Measurements from ENCODE around the gene KCNQ1. TPM values are rescaled to one million over a fixed set of nuclear protein-coding genes. Genes with fewer than 3 reads are reported as not detected.

The KCNQ1 gene
- total RNA-seq, 5 donors from 2014 or later (not counting 1 experiment from before 2014, with no cell fraction given), result 20.9 to 32.9 (median 24.0) TPM

DNA sequence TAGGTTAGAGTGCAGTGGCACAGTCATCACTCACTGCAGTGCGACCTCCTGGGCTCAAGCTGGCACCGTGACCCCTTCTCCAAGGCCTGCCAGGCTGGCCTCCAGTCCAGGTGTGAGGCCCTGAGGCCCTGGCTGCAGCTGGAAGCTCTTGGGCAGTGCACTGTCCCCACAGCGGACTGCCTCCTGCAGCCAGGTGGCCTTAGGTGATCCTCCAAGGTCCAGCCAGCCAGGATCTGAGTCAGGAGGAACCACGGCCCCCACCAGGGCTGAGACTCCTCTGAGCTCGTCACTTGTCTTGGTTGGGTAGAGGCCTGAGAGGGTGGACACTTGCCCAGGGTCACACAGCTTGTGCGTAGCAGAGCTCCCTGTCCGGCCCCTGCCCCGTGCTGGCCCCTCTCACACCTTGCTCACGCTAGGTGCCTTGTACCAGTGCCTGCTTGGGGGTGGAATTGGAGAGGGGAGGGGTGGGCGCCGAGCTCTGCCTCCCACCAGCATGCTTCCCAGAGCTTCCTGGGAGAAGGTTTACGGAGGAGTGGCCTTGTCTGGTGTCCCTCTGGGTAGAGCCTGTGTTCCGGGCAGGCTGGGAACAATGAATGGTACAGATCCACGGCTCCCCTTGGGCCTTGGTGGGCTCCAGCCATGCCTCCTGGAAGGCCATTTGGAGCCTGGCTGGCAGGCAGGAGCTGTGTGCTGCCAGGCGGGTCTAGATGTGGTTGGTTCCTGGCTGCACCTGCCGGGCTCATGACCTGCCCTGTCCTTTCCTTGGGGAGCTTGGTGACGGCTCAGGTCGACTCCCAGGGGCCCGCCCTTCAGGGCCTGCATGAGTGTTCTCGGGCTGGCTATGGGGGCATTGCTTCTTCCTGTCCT, 20.6 kb downstream of the KCNQ1 start:
- H3K27me3 ChIP-seq (replicated peaks in 1 of 2; ENCODE audit: control insufficient read depth in 2 of 2, extremely low read depth in 1 of 2, insufficient read depth in 2 of 2, low read length in 1 of 2), result peaks cover 0 to 17% of the 10 kb centered on the region in 2 experiments
- H3K4me3 Mint-ChIP-seq, result peak overlapping the region in 1 of 3 donors; percentile 78
- no peaks in the 10 kb centered on the region for H3K9me3 ChIP-seq
- no peak overlapping the region for H3K27ac ChIP-seq (ENCODE audit: low read length)
- no peak overlapping the region for H3K4me3 ChIP-seq (ENCODE audit: control insufficient read depth in 1 of 2, extremely low read depth in 1 of 2, low read length in 1 of 2)
- H3K9me3 Mint-ChIP-seq, result no peaks in the 10 kb centered on the region
- H3K4me1 ChIP-seq (ENCODE audit: control insufficient read depth in 1 of 2, extremely low read depth in 1 of 2, insufficient read depth in 2 of 2, low read length in 2 of 2), result peaks cover 17 to 72% of the 10 kb centered on the region in 2 experiments
- H3K36me3 ChIP-seq (ENCODE audit: control insufficient read depth in 2 of 2, extremely low read depth in 1 of 2, insufficient read depth in 1 of 2, low read length in 1 of 2), result no peaks in the 10 kb centered on the region
- H3K27ac Mint-ChIP-seq, result no peak overlapping the region
- H3K36me3 Mint-ChIP-seq, result peaks cover 3% of the 10 kb centered on the region
- H3K27me3 Mint-ChIP-seq, result no peaks in the 10 kb centered on the region
- 93% methylated on average over 15 of the region's 20 CpGs for WGBS (ENCODE audit: insufficient coverage)
- ATAC-seq (replicated peaks in 1 of 4), result no peak
- peaks cover 65 to 86% (median 79%) of the 10 kb centered on the region in 3 donors for H3K4me1 Mint-ChIP-seq
- ChIA-PET CTCF (interaction anchor here in 1 of 2 donors (0.8 kb wide), 1 partner anchor 49 kb away, joined by 3 read pairs; no protein-coding TSS in a partner anchor), POLR2A (no interaction called here)
- DNase-seq, result peak in 2 of 35 experiments; percentile 8 to 22

DNA sequence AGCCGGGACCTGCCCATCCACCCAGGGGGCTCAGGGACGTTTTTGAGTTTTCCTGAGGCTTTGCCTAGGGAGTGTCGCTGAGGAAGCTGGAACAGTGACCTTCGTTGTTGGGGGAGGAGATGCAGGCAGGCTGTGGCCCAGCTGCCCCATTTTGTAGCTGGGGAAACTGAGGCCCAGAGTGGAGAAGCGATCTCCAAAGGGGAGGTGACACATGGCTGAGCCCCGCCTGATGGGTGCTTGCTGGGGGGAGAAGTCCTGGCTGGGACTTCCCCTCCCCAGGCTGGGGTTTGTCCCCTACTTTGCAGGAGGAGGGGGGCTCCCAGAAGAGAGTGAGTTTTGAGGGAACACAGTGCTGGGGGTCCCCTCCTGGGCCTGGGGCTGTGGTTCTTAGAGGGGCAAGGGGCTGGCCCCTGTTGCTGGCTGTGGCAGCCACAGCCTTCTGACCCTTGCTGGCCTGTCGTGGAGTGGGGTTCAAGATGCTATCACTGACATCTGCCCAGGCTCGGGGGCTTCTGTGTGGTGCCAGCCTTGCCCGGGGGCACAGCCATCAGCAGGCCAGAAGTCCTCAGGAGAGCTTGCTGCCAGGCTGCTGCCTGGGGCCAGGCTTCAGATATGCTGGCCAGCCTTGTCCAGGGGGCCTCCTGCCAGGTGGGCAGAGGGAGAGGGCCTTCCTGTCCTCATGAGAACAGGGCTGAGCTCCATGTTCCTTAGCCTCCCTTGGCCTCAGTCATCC, 21.4 kb downstream of the KCNQ1 start:
- H3K36me3 Mint-ChIP-seq, result peaks cover 3% of the 10 kb centered on the region
- no peak for ATAC-seq (replicated peaks in 1 of 4)
- no peaks in the 10 kb centered on the region for H3K27me3 Mint-ChIP-seq
- H3K4me1 ChIP-seq (ENCODE audit: control insufficient read depth in 1 of 2, extremely low read depth in 1 of 2, insufficient read depth in 2 of 2, low read length in 2 of 2), result peaks cover 17 to 70% of the 10 kb centered on the region in 2 experiments
- peak in 3 of 35 experiments; percentile 4 to 23 (median 11) for DNase-seq
- CTCF ChIA-PET, result interaction anchor here in 1 of 2 donors (0.8 kb wide), 1 partner anchor 48 kb away, joined by 3 read pairs; no protein-coding TSS in a partner anchor
- no peaks in the 10 kb centered on the region for H3K36me3 ChIP-seq (ENCODE audit: control insufficient read depth in 2 of 2, extremely low read depth in 1 of 2, insufficient read depth in 1 of 2, low read length in 1 of 2)
- WGBS (ENCODE audit: insufficient coverage), result 93% methylated on average over 7 of the region's 9 CpGs
- H3K27ac Mint-ChIP-seq, result peak overlapping the region in 1 of 2 donors; percentile 23
- H3K27ac ChIP-seq (ENCODE audit: low read length), result no peak overlapping the region
- H3K4me3 ChIP-seq (ENCODE audit: control insufficient read depth in 1 of 2, extremely low read depth in 1 of 2, low read length in 1 of 2), result no peak overlapping the region
- H3K27me3 ChIP-seq (replicated peaks in 1 of 2; ENCODE audit: control insufficient read depth in 2 of 2, extremely low read depth in 1 of 2, insufficient read depth in 2 of 2, low read length in 1 of 2), result peaks cover 0 to 17% of the 10 kb centered on the region in 2 experiments
- no peaks in the 10 kb centered on the region for H3K9me3 Mint-ChIP-seq
- H3K4me3 Mint-ChIP-seq, result peak overlapping the region in 1 of 3 donors; percentile 78
- peaks cover 65 to 79% (median 73%) of the 10 kb centered on the region in 3 donors for H3K4me1 Mint-ChIP-seq
- POLR2A ChIA-PET, result interaction anchor here in 1 of 2 donors (0.9 kb wide), 1 partner anchor 9 kb away, joined by 3 read pairs; no protein-coding TSS in a partner anchor
- H3K9me3 ChIP-seq, result no peaks in the 10 kb centered on the region

DNA sequence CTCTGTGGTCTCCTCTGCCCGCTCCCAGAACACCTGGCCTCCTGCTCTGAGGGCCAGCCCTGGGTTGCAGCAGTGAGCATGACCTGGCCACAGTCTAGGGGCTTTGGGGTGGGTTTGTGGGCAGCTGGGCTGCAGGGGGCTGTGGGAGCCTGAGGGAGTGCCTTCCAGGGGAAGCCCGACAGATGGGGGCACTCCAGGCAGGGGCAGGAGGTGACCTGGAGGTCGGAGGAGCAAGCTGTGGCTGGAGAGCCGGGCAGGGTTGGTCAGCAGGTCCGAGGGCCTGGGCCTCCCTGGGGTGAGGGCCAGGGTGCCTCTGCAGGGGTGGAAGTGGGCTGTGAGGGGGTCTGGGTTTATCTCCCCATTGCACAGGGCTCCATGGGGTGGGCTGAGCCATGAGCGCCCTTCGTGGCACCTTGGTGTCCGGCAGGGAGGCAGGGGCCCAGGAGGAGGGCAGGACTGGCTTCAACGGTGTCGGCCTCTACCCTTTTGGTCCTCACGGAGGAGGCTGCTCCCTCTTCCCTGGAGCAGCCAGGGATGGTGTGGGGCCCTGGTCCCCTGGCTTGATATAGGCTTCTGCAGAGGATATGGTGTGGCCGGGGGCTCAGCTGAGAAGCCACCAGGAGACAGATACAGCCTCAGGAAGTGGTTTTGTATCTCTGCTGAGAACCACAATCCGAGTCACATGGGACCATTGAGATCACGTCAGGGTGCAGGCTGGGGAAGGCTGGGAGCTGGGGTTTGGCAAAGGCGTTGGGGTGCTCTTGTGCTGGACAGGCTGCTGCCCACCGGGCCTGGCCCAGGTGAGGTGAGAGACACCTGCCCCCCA, 22.3 kb downstream of the KCNQ1 start:
- Mint-ChIP-seq H3K4me3 (peak overlapping the region; percentile 57 to 78 (median 68)), H3K4me1 (peaks cover 66 to 83% (median 75%) of the 10 kb centered on the region in 3 donors), H3K27ac (peak overlapping the region; percentile 55 to 67), H3K27me3 (no peaks in the 10 kb centered on the region), H3K9me3 (no peaks in the 10 kb centered on the region), H3K36me3 (peaks cover 3% of the 10 kb centered on the region)
- Histone ChIP-seq H3K9me3 (no peaks in the 10 kb centered on the region), H3K27ac (ENCODE audit: low read length) (no peak overlapping the region), H3K4me1 (ENCODE audit: control insufficient read depth in 1 of 2, extremely low read depth in 1 of 2, insufficient read depth in 2 of 2, low read length in 2 of 2) (peaks cover 17 to 66% of the 10 kb centered on the region in 2 experiments), H3K27me3 (replicated peaks in 1 of 2; ENCODE audit: control insufficient read depth in 2 of 2, extremely low read depth in 1 of 2, insufficient read depth in 2 of 2, low read length in 1 of 2) (peaks cover 0 to 17% of the 10 kb centered on the region in 2 experiments), H3K36me3 (ENCODE audit: control insufficient read depth in 2 of 2, extremely low read depth in 1 of 2, insufficient read depth in 1 of 2, low read length in 1 of 2) (no peaks in the 10 kb centered on the region), H3K4me3 (ENCODE audit: control insufficient read depth in 1 of 2, extremely low read depth in 1 of 2, low read length in 1 of 2) (peak overlapping the region; percentile 29 to 33)
- ChIA-PET POLR2A (interaction anchor here in 1 of 2 donors (0.9 kb wide), 1 partner anchor 8 kb away, joined by 3 read pairs; no protein-coding TSS in a partner anchor), CTCF (interaction anchor here in 1 of 2 donors (1.0 kb wide), 2 partner anchors 47 to 161 kb away, joined by 3 read pairs; no protein-coding TSS in a partner anchor)
- peak; percentile 95 to 100 (median 99) for ATAC-seq (replicated peaks in 1 of 4)
- 27% methylated on average over 16 of the region's 16 CpGs for WGBS (ENCODE audit: insufficient coverage)
- DNase-seq, result peak; percentile 35 to 81 (median 59)

DNA sequence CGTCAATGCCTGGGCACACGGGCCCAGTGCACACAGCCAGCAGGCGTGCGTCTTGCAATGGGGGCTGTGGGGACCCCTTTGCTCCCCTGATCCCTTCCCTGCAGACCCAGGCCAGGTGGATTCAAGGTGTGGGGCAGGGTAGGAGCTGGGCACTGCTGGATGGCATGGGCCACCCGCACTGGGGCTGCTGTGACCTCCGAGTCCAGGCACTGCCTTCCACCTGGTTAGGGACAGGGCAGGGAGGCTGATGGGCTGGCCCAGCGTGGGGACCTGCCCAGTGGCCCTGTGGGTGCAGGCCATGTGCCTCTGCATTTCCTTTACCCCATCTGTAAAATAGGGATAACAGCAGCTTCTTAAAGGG, 22.9 kb downstream of the KCNQ1 start:
- H3K4me3 ChIP-seq (ENCODE audit: control insufficient read depth in 1 of 2, extremely low read depth in 1 of 2, low read length in 1 of 2), result peak overlapping the region; percentile 29 to 33
- no peaks in the 10 kb centered on the region for H3K27me3 Mint-ChIP-seq
- no peaks in the 10 kb centered on the region for H3K36me3 ChIP-seq (ENCODE audit: control insufficient read depth in 2 of 2, extremely low read depth in 1 of 2, insufficient read depth in 1 of 2, low read length in 1 of 2)
- peaks cover 0 to 17% of the 10 kb centered on the region in 2 experiments for H3K27me3 ChIP-seq (replicated peaks in 1 of 2; ENCODE audit: control insufficient read depth in 2 of 2, extremely low read depth in 1 of 2, insufficient read depth in 2 of 2, low read length in 1 of 2)
- DNase-seq (no peak), ATAC-seq (replicated peaks in 1 of 4) (no peak)
- peaks cover 64 to 80% (median 73%) of the 10 kb centered on the region in 3 donors for H3K4me1 Mint-ChIP-seq
- no peaks in the 10 kb centered on the region for H3K9me3 Mint-ChIP-seq
- peak overlapping the region; percentile 57 to 78 (median 68) for H3K4me3 Mint-ChIP-seq
- ChIA-PET CTCF (interaction anchor here in 1 of 2 donors (1.0 kb wide), 2 partner anchors 47 to 162 kb away, joined by 3 read pairs; no protein-coding TSS in a partner anchor), POLR2A (no interaction called here)
- peaks cover 3% of the 10 kb centered on the region for H3K36me3 Mint-ChIP-seq
- H3K27ac Mint-ChIP-seq, result peak overlapping the region; percentile 55 to 67
- H3K4me1 ChIP-seq (ENCODE audit: control insufficient read depth in 1 of 2, extremely low read depth in 1 of 2, insufficient read depth in 2 of 2, low read length in 2 of 2), result peaks cover 17 to 64% of the 10 kb centered on the region in 2 experiments
- no peaks in the 10 kb centered on the region for H3K9me3 ChIP-seq
- H3K27ac ChIP-seq (ENCODE audit: low read length), result no peak overlapping the region
- 50% methylated on average over 5 of the region's 7 CpGs for WGBS (ENCODE audit: insufficient coverage)

DNA sequence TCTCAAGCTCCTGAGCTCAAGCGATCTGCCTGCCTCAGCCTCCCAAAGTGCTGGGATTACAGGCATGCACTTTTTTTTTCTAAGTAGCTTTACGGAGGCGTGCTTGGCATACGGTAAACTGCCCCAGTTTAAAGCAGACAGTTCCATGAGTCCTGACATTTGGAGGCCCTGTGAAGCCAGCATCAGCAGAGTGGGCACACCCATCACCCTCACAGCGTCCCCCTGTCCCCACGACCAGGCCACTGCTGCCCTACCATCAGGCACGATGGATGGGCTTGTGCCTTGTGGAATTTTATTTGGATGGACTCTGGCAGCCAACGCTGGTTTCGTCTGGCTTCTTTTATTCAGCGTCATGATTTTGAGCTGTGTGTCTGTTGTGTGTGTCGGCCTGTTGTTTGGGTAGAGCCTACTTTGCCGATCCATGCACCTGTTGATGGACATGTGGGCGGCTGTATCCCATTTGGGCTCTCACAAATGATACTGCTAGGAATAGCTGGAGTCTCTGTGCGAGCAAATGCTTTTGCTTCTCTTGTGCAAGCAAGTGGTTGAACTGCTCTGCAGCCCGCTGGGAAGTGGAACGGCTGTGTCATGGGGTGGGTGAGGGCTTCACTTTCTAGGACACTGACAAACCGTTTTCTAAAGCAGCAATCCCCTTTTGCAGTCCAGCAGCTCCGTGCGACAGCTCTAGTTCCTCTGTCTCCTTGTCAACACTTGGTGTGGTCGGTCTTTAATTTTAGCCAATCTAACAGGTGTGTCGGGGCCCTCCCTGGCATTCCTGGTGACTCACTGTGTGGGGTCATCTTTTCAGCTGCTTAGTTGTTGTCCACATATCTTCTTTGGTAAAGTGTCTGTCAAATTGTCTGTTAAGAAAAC, 23.8 kb downstream of the KCNQ1 start:
- no peaks in the 10 kb centered on the region for H3K9me3 Mint-ChIP-seq
- ChIA-PET CTCF (no interaction called here), POLR2A (no interaction called here)
- peaks cover 3% of the 10 kb centered on the region for H3K36me3 Mint-ChIP-seq
- H3K4me1 Mint-ChIP-seq, result peaks cover 58 to 71% (median 64%) of the 10 kb centered on the region in 3 donors
- Histone ChIP-seq H3K4me1 (ENCODE audit: control insufficient read depth in 1 of 2, extremely low read depth in 1 of 2, insufficient read depth in 2 of 2, low read length in 2 of 2) (peaks cover 17 to 57% of the 10 kb centered on the region in 2 experiments), H3K36me3 (ENCODE audit: control insufficient read depth in 2 of 2, extremely low read depth in 1 of 2, insufficient read depth in 1 of 2, low read length in 1 of 2) (no peaks in the 10 kb centered on the region), H3K27ac (ENCODE audit: low read length) (no peak overlapping the region), H3K4me3 (ENCODE audit: control insufficient read depth in 1 of 2, extremely low read depth in 1 of 2, low read length in 1 of 2) (no peak overlapping the region), H3K27me3 (replicated peaks in 1 of 2; ENCODE audit: control insufficient read depth in 2 of 2, extremely low read depth in 1 of 2, insufficient read depth in 2 of 2, low read length in 1 of 2) (peaks cover 0 to 19% of the 10 kb centered on the region in 2 experiments), H3K9me3 (no peaks in the 10 kb centered on the region)
- ATAC-seq (replicated peaks in 1 of 4) (no peak), DNase-seq (peak in 1 of 35 experiments; percentile 11)
- no peak overlapping the region for H3K27ac Mint-ChIP-seq
- WGBS (ENCODE audit: insufficient coverage), result 97% methylated on average over 17 of the region's 21 CpGs
- peak overlapping the region in 1 of 3 donors; percentile 78 for H3K4me3 Mint-ChIP-seq
- no peaks in the 10 kb centered on the region for H3K27me3 Mint-ChIP-seq

Data from T-cell (primary cell).